Panc1 (cell line): Measurements from ENCODE around the gene RIC3. TPM values are rescaled to one million over a fixed set of nuclear protein-coding genes. Genes with fewer than 3 reads are reported as not detected.

Experiments used
- ATAC-seq: fragments of 200-7000 bp; cut with Tn5 transposase; 2 replicates; pipeline ENCODE4 v1.9.1; 2020; ENCODE audit warnings: mild to moderate bottlenecking, moderate library complexity
- BruUV-seq: library from RNA; stranded (reverse); fragments of 400-500 nt; replicated peaks from 2 replicates; lab custom pipeline; 2021; lab: Mats Ljungman, UMichigan
- CTCF ChIA-PET: fragments of 300-600 bp; sonication (Branson Sonifier 250); formaldehyde crosslinking; loops from one replicate; lab custom pipeline; 2022; ENCODE audit warnings: antibody characterized with exemption; lab: Charles Lee
- POLR2A ChIA-PET: fragments of 300-600 bp; sonication (Branson Sonifier 250); formaldehyde crosslinking; loops from one replicate; lab custom pipeline; 2022; ENCODE audit warnings: antibody characterized with exemption; lab: Charles Lee
- DNase-seq: peaks from one replicate; pipeline ENCODE4 v3.0.0-alpha.2; 2010; ENCODE audit warnings: low read depth, low spot score
- H3K27ac ChIP-seq: 2 replicates; pipeline ENCODE4 v1.5.1; 2011; ENCODE audit warnings: mild to moderate bottlenecking, low read length, inconsistent platforms
- H3K27me3 ChIP-seq: fragments of 200-500 bp; sonication (Bioruptor generic); 2 replicates; pipeline ENCODE4 v1.6.0; 2014; ENCODE audit warnings: low read length, inconsistent platforms; ENCODE audit not compliant: control insufficient read depth, insufficient read depth
- H3K36me3 ChIP-seq: fragments of 200-500 bp; sonication (Bioruptor generic); 2 replicates; pipeline ENCODE4 v1.5.1; 2014; ENCODE audit warnings: inconsistent platforms, mild to moderate bottlenecking, low read length, moderate library complexity; ENCODE audit not compliant: control insufficient read depth, insufficient read depth
- H3K4me1 ChIP-seq: 2 replicates; pipeline ENCODE4 v1.5.1; 2011; ENCODE audit warnings: inconsistent platforms, mild to moderate bottlenecking, low read length, moderate library complexity; ENCODE audit not compliant: control insufficient read depth, insufficient read depth
- H3K4me3 ChIP-seq, 2 experiments: 2 replicates each; pipeline ENCODE4 v1.5.1; 2011 to 2012; ENCODE audit warnings: low read depth in 2 of 2, low read length in 2 of 2, mild to moderate bottlenecking in 2 of 2, inconsistent platforms in 1 of 2, moderate library complexity in 1 of 2
- H3K9me3 ChIP-seq: fragments of 200-500 bp; sonication (Bioruptor generic); 2 replicates; pipeline ENCODE4 v1.5.1; 2014; ENCODE audit warnings: low read depth, mild to moderate bottlenecking, inconsistent platforms, low read length, moderate library complexity; ENCODE audit not compliant: control insufficient read depth, insufficient read depth
- CTCF ChIP-seq: fragments of 450-650 bp; IDR thresholded peaks from 2 replicates; pipeline ENCODE4 v1.5.1; 2017; ENCODE audit warnings: mild to moderate bottlenecking
- POLR2AphosphoS5 ChIP-seq: IDR thresholded peaks from 2 replicates; pipeline ENCODE4 v1.6.1; 2012; ENCODE audit warnings: mild to moderate bottlenecking, low read depth, low read length, moderate library complexity
- REST ChIP-seq, 2 experiments: IDR thresholded peaks; 2 replicates each; pipeline ENCODE4 v1.6.1; 2011 to 2012; ENCODE audit warnings: low read depth in 2 of 2, control low read depth in 1 of 2, low read length in 1 of 2, mild to moderate bottlenecking in 1 of 2, moderate library complexity in 1 of 2; ENCODE audit not compliant: insufficient read depth in 1 of 2
- SIN3A ChIP-seq: IDR thresholded peaks from 2 replicates; pipeline ENCODE4 v1.6.1; 2012; ENCODE audit warnings: low read depth, mild to moderate bottlenecking, low read length, moderate library complexity, borderline replicate concordance; ENCODE audit not compliant: insufficient read depth
- TCF7L2 ChIP-seq: IDR thresholded peaks from 2 replicates; pipeline ENCODE4 v1.6.1; 2011; ENCODE audit warnings: mild to moderate bottlenecking, low read depth, low read length, inconsistent platforms
- in situ Hi-C: cut with HindIII; loops from 2 replicates; pipeline ENCODE4 v1.10.0; 2016; ENCODE audit warnings: low sequenced_read_pairs, low pct_unique_long_range_greater_than_20kb
- intact Hi-C: fragments of 100-400 bp; cut with micrococcal nuclease; formaldehyde crosslinking; loops from one replicate; pipeline ENCODE4 v1.10.0; 2022; ENCODE audit not compliant: unreplicated experiment
- total RNA-seq: library from RNA; stranded (reverse); gene quantifications from one replicate; pipeline ENCODE4 v1.2.1, GENCODE V29; 2021; ENCODE audit not compliant: unreplicated experiment

Gene RIC3
- total RNA-seq, 1 experiment from 2014 or later = 4.2 TPM

- POLR2A ChIA-PET = no interaction called here
- Histone ChIP-seq H3K9me3 (no peaks in the 10 kb centered on the region), H3K27me3 (no peaks in the 10 kb centered on the region), H3K36me3 (no peaks in the 10 kb centered on the region), H3K4me3 (no peak overlapping the region), H3K4me1 (no peaks in the 10 kb centered on the region), H3K27ac (no peak overlapping the region)
- BruUV-seq = no TSS peak
- intact Hi-C loops (loop anchor here (10.0 kb wide), 1 partner anchor 202 kb away; no protein-coding TSS in a partner anchor), in situ Hi-C loops (no loop called here)
- DNase-seq (no peak), ATAC-seq (no peak)
- TF ChIP-seq POLR2AphosphoS5 (no peak), CTCF (no peak)
- CTCF ChIA-PET = interaction anchor here (1.0 kb wide), 2 partner anchors 64 to 90 kb away, joined by 3 read pairs; no protein-coding TSS in a partner anchor
These were observed 72.2 kb downstream of the RIC3 start for GRCh38 chr11:8096575-8096974.

GRCh38 chr11:8095806-8096522 lies 72.9 kb downstream of the RIC3 start:
- ATAC-seq (no peak), DNase-seq (no peak)
- intact Hi-C loops (loop anchor here (10.0 kb wide), 1 partner anchor 201 kb away; no protein-coding TSS in a partner anchor), in situ Hi-C loops (no loop called here)
- H3K9me3 ChIP-seq = no peaks in the 10 kb centered on the region
- TF ChIP-seq REST (IDR thresholded peaks at IDR 0.05; ENCODE audit: insufficient read depth in 1 of 2, low read depth in 2 of 2, low read length in 1 of 2) (no peak), CTCF (no peak), TCF7L2 (no peak), SIN3A (no peak), POLR2AphosphoS5 (no peak)
- CTCF ChIA-PET = interaction anchor here (1.0 kb wide), 2 partner anchors 63 to 89 kb away, joined by 3 read pairs; no protein-coding TSS in a partner anchor
- BruUV-seq = no TSS peak
- H3K27ac ChIP-seq = no peak overlapping the region
- H3K36me3 ChIP-seq = no peaks in the 10 kb centered on the region
- POLR2A ChIA-PET = no interaction called here
- H3K27me3 ChIP-seq = no peaks in the 10 kb centered on the region
- H3K4me3 ChIP-seq = no peak overlapping the region
- no peaks in the 10 kb centered on the region for H3K4me1 ChIP-seq
